Activated T-helper 1 cell treated with Interleukin-2 at 50 U/mL for 16 hours (primary cell): ENCODE measurements around the gene PYDC1.
"Not testable (repeated sequence)": the region's sequence is repeated elsewhere in the genome, so short reads cannot be mapped to it uniquely, and the experiment has no call there.

ENCODE experiments used
- DNase-seq: peaks from one replicate; pipeline ENCODE4 v3.0.0-alpha.2; 2020; ENCODE audit warnings: low read depth

Gene PYDC1

GRCh38 chr16:31195861-31196260 is 21.1 kb downstream of the PYDC1 start:
- DNase-seq, result not testable (repeated sequence)

GRCh38 chr16:31194898-31195297 is 22.0 kb downstream of the PYDC1 start:
- no peak for DNase-seq

GRCh38 chr16:31193874-31194273 is 23.1 kb downstream of the PYDC1 start:
- DNase-seq, result no peak

GRCh38 chr16:31192856-31193642 is 23.9 kb downstream of the PYDC1 start:
- no peak for DNase-seq

GRCh38 chr16:31191697-31192428 is 25.1 kb downstream of the PYDC1 start:
- no peak for DNase-seq

- no peak for DNase-seq
Observed at GRCh38 chr16:31190818-31191444, 26.0 kb downstream of the PYDC1 start.

GRCh38 chr16:31190061-31190460 is 26.9 kb downstream of the PYDC1 start:
- DNase-seq, result no peak

GRCh38 chr16:31189412-31189778 is 27.5 kb downstream of the PYDC1 start:
- no peak for DNase-seq

GRCh38 chr16:31188450-31189411 is 28.2 kb downstream of the PYDC1 start:
- no peak for DNase-seq

GRCh38 chr16:31187808-31188189 is 29.1 kb downstream of the PYDC1 start:
- DNase-seq, result no peak

GRCh38 chr16:31186930-31187807 is 29.8 kb downstream of the PYDC1 start:
- DNase-seq, result no peak

GRCh38 chr16:31186176-31186575 is 30.8 kb downstream of the PYDC1 start:
- DNase-seq, result no peak

GRCh38 chr16:31185339-31185738 is 31.6 kb downstream of the PYDC1 start:
- DNase-seq, result no peak

GRCh38 chr16:31184888-31185287 is 32.0 kb downstream of the PYDC1 start:
- DNase-seq, result no peak

- DNase-seq, result no peak
Observed at GRCh38 chr16:31183432-31184428, 33.2 kb downstream of the PYDC1 start.

- no peak for DNase-seq
Observed at GRCh38 chr16:31182391-31182790, 34.5 kb downstream of the PYDC1 start.

GRCh38 chr16:31181102-31181830 is 35.7 kb downstream of the PYDC1 start:
- DNase-seq, result no peak

- DNase-seq, result peak; percentile 87
Observed at GRCh38 chr16:31179747-31180459, 37.0 kb downstream of the PYDC1 start, which contains the start of gene FUS. FUS (plus strand) TSS chr16:31180139; CDS start chr16:31180215, 76 bp downstream.
